Stimulated activated CD4-positive, alpha-beta T cell treated with anti-CD3 and anti-CD28 coated beads, Interleukin-1b, Interleukin-23, amount 100 ng/mL, for 1 hour (primary cell): ENCODE results near the gene STX16.

Source experiments
- DNase-seq, 2 donors: peaks; one replicate each; pipeline ENCODE4 v3.0.0-alpha.2; 2020; ENCODE audit warnings: low read depth in 2 of 2

The STX16 gene

DNA sequence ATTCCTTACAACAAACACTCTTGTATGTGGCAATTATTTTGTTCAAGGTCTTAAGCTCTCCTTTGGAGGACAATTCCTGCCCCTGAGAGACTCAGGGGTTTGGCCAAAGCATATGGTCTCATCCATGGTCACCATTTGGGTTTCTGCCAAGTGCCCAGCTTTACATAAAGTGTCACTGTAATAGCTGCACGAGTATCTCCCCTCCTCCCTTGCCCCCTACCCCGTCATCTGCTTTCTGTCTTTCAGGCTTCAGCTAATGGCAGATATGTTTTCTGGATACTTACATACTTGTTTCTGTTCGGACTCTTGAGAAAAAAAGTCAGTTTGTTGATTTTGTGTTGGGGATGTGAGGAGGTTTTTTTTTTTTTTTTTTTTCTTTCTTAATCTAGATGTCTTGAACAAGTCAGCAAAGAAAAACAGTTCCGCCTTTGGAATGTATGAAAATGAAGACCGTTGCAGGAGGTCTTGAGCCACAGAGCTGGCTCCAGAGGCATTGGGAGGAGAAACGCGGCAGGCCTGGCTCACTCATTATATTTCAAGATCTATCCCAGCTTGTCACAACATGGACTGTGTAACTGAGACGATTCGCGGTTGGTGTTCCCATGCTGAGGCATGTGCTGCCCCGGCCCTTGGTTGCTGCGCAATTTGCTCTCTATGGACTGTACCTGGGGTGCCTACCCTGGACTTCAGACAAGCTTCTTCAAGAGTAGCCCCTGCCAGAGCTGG lies 32.6 kb upstream of the STX16 start:
- DNase-seq, result no peak

DNA sequence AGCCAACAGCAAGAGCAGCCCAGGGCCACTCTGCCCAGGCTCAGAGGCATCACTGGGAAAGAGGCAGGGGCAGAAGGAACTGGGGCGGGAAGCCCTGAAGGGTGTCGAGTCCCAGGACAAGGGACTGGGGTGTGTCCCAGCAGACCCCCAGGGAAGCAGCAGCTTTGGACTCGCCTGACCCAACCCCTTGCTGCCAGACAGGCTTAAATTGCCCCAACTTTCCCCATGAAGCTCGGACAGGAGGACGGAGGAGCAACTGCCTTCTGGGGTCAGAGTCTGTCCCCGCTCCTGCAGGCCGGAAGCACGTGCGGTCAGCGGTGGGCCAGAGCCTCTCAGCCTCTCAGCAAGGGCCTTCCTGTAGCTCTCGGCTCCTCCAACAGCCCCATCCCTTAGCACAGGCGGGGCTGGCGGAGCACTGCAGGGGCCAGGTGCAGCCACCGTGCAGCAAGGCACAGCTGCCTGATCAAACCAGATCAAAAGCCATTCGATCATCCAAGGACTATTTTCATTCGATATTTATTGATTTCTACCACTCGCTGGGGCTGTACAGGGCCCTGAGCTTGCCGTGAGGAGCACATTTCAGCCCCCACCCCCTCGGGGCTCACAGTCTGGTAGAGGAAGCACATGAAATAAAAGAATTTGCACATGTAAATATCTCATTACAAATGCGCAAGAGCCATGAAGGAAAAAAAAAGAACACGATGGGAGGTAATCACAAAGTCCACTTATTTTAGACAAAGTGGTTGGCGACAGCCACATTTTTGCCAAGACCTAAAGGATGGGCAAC lies 31.8 kb upstream of the STX16 start:
- DNase-seq, result no peak

DNA sequence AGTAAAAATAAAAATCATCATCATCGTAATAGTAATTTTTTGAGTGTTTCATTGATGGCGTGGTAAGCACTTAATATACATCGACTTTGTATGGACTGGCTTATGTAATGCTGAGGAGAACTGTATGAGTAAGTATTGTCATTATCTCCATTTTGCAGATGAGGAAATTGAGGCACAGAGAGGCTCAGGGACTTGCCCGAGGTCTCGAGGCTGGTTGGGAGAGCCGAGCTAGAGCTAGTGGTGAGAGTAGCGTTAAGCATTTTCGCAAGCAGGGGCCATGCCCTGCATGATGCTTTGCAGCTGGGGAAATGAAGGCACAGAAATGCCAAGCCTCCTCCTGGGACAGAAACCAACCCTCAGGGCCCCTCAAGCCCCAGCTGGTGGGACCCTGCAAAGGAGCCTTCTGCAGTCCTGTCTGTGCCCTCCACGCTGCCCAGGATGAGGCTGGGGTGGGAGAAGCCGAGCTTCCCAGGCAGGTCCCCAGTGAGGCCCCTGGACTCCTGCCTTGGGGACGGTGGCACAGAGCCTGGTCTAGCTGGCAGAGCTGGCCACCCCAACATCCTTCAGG lies 31.1 kb upstream of the STX16 start:
- no peak for DNase-seq

DNA sequence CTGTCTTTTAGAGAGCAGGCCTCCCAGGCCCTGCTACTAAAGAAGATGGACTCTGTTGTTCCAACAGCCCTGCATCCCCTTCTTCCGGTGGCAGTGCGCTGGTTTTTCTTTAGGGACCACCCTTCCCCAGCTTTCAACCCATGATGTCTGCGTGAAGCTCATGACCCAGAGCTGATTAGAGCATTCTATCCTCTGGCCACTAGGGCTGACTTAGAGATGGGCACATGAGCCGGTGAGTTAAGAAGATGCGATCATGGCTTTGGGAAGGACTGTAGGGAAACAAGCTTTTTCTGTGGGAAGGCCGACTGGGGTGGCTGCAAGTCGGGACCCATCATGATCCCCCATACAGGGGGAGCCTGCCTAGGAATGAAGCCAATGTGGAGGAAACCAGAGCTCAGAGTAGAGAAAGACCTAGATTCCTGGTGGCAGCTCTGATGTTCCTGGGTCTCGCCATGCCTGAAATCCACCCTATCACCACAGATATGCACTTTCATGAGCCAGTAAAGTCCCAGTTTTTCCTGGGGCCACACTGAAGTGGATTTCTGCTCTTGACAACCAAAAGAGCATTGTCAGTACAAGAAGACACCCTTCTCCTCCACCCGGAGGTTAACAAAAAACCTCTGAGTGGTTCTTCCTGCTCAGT lies 29.1 kb upstream of the STX16 start:
- no peak for DNase-seq

DNA sequence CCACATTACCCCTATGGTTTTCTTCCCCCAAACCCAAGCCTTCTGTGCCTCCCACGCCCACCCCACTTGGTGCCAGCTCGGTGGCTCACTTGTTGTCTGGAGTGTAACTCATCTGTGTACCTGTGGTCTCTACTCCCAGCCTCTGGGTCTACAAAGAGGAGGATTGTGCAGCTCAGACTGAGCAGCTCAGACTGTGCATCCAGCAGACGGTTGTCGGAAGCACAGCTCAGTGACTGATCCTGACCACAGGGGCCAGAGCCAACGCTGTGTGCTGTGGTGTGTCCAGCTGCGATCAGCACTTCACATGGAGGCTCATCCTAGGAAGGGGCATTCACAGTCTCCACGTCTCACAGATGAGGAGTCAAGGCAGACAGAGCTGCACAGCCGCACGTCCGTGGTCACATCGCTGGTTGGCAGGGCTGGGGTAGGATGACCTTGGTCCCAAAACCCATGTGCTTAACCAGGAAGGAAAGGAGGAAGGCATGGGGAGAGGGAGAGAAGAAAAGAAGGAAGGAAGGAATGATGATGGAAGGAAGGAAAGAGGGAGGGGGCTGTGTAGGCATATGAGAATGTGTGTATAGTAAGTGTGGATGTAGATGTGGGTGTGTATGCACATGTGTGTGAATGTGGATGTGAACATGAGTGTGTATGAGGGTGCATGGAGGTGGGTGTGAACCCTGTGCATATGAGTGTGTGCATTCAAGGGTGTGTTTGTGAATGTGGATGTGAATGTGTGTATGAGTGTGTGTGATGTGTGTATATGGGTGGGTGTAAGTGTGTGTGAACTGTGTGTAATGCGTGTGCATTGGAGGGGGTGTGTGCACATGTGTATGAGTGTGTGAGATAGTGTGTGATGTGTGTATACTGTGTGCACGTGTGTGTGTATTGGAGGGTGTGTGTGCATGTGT lies 28.2 kb upstream of the STX16 start:
- DNase-seq, result no peak

DNA sequence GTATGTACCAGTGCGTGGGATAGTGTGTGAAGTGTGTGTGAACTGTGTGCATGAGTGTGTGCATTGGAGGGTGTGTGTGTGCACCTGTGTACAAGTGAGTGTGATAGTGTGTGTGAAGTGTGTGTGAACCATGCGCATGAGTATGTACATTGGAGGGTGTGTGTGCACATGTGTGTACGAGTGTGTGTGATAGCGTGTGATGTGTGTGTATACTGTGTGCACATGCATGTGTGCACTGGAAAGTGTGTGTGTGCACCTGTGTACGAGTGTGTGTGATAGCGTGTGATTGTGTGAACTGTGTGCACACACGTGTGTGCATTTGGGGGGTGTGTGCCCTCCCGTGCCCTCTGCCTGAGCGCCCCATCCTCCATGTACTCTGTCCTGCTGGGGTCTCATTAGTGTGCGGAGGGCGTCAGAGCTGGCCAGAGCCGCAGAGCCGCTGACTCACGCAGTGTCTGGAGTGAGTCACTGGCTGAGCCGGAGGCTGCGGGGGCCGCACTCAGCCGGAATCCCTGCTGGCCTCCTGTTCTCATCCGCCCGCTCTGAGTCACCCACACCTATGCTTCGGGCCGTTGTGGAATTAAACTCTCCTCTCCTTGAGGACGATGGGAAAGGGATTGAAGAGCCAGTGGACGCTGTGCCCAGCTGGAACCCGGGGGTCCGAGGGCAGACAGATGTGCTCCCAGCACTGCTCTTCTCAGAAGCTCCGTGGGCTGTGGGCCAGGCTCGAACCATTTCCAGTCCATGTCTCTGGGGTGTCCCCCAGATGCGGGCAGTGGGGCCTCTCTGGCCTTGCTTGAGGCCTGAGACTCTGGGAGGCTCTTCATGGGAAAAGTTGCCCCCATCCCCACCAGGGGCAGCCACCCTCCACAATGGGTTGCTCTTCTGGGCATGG lies 27.3 kb upstream of the STX16 start:
- no peak for DNase-seq

DNA sequence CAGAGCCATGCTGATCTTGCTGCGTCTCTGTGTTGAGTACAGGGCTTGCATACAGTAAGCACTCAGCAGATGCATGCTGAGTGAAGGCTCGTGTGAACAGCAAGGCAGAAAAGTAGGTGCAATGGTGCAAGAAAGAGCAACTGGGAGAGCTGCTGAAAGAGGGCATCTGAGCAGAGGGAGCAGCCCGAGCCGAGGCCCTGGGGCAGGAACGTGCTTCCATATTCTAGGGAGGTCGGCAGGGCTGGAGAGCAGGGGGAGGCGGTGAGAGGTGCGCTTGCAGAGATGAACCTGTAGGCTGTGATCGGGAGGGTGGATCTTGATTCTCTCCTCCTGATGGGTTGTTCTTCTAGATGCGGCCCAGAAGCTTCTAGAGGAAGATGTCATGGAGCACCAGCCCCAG lies 26.4 kb upstream of the STX16 start:
- no peak for DNase-seq

DNA sequence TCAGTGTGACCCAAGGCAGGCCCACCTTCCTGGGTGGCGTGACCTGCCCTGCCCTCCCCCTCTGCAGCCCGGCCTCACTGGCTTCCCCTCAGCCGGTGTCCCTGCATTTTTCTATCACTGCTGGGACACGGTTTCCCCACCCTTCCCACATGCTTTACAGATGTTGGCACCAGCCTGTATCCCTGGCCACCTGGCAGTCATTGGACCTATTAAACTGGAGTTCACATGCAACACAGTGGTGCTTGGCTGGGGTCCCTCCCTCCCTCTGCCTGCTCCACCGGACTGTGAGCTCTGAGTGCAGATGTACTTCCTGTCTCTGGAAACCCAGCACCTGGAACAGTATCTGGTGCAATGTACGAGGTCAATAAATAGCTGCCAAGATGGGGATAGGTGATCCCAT lies 25.5 kb upstream of the STX16 start:
- DNase-seq, result no peak

DNA sequence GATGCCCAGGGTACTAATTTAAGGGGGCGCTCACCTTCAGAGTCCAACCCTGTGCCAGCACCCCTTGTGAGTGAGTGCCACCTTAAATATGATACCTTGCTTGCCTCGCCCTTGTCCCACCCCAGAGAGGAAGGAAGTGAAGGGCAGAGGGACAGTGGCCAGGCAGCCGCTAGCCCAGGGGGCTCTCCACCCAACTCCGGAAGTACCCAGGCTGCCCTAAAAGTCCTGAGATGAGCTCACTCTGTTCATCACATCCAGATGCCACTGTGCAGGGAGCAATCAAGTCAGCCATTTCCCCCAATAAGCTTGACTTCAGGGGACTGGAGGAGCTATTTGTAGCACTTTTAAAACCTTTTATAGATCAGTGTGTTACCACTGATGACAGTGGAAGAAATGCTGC lies 25.0 kb upstream of the STX16 start:
- no peak for DNase-seq

DNA sequence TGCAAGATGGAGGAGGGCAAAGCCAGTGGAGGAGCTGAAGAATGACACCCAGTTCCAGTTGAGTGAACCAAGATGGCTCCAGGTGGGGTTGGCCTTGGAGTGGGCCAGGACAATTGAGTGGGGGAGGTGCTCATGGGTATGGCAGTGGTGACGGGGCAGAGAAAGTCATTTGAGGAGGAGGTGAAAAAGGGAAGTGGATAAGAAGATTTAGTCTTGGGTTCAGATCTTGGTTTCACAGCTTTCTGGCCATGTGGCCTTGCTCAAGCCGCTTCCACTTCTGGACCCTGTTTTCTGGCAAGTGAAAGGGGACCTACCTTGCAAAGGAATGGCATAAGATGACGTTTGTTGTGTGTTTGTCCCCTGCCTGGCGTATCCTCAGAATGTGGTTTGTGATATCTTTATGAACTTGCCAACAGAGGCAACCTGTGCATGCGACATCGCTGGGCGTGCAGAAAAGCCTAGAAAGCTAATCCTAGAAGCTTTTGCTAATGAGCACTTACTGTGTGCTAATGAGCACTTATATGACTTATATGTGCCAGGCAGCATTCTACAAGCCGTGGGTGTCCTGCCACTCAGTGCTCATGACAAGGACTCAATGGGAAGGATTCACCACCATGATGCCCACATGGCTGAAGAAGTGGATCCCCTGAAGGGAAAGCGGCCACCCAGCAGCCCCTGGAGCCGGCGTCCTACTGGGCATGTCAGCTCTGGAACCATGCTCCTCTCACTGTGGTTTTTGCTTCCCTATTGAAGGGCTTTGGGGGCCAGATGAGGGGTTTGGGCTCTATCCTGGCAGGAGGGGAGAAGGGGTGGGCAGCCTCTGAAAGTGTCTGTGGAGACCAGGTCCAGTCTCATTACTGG lies 23.6 kb upstream of the STX16 start:
- no peak for DNase-seq

DNA sequence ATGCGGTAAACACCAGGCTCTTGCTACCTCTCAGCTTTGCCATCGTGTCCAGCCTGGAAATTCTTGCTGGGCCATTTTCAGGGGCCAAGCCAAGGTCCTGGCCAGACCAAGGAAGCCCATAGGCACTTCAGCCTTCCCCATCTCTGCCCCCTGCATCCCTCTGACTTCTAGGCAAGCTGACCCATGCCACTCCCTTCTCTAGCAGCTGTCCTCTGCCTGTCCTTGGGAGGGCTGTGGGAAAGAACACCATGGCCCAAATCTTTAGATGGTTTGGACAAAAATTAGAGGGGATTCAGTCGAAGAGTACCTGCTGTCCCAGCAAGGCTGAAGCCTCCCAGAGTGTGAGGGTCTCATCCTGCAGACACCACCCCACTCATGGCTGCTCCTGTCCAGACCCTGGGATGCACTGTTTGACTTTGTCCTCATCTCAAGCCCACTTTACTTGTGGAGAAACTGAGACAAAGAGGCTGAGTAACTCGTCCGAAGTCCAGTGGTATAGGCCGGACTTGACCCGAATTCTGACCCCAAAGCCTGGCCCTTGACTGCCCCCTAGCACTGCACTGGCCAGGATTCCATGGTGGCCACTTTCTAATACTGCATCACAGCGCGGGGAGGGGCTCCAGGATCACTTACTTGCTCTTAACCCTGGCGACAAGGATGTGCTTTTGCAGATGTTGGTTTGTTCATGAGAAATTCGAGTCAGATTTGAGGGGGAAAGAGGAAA lies 22.4 kb upstream of the STX16 start:
- no peak for DNase-seq

DNA sequence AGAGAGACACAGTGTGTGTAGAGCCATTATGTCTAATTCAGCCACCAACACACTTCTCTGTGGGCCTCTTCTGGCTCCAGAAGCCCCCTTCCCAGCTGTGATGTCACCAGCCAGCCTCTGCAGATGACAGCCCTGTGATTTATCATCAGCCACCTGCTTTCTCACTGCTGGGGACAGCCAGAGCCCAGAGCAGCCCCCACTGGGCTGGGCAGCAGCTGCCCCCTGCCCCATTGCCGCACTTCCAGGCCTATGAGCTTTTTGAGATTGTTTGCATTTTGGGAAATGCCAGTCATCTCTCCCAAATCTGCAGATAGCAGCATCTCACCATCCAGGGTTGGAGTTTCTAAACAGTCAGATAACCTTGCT lies 21.9 kb upstream of the STX16 start:
- no peak for DNase-seq

DNA sequence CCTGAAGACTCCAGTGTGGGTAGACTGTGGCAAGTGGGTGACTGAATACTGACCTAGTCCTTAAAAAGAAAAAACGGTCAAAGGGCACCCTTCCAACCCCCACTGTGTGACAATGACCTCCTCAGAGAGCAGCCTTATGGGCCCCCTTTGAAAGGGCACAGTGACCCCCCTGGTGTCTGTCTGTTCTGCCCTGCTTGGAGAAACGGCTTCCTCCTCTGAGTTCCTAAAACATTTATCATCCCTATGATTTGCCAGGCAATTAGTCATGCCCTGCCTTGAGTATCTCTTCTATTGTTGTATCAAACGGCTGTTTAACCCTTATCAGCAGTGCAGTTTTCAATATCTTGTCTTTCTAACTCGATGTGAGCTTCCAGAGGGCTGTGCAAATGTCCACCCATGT lies 21.0 kb upstream of the STX16 start:
- no peak for DNase-seq

DNA sequence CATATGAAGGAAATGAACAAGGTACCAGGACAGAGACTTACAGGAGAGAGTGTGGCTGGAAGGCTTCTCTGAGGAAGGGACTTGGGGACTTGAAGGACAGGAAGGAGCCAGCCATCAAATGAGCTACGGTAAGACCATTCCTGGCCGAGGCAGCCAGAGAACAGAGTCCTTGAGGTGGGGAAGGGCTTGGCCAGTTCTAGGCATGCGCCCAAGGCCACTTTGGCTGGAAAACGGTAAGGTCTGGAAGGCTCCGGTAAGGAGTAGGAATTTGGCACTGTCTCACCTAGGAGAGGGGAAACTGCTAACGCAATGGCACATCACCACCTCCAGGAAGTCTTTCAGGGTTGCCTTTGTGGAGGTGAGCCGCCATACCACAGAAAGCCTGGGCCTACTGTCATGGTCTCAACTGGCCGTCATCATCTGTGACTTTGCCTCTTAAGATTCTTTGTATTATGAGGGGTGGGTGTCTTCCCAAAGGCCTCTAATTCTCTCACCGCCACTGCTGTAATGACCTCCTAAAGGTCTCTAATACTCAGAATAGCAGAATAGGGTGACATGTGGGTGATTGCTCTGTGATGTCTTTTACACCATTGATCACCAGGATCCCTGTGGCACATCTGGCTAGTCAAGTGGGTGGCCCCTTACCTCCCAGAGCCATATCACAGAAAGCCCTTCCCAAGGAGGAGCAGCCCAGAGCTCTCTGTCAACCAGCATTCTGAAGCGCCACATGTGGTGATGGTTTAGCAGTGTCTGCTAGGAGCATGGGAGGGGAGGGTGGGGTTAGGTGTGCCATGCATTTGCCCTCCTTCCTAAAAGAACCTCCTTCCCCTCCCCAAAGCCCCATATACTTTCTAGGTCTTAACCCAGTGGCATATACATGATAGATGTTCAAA lies 17.7 kb upstream of the STX16 start:
- no peak for DNase-seq

DNA sequence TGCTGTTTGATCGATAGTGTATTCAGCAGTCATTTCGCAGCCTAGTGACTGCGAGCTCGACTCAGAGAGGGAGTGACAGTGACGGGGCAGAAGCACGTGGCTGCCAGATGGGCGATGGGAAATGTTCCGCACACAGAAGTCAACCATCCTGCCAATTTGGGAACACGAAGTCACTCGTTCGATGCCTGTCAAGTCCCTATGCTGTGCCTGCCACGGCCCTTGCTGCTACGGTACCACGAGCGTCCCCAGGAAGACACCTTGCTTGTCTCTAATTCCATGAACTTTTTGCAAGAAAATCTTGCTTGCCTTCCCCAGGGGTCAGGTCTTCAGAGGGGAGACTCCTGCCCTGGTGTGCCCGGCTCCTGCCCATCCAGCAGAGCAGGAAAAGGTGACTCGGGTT lies 17.0 kb upstream of the STX16 start:
- DNase-seq, result no peak

DNA sequence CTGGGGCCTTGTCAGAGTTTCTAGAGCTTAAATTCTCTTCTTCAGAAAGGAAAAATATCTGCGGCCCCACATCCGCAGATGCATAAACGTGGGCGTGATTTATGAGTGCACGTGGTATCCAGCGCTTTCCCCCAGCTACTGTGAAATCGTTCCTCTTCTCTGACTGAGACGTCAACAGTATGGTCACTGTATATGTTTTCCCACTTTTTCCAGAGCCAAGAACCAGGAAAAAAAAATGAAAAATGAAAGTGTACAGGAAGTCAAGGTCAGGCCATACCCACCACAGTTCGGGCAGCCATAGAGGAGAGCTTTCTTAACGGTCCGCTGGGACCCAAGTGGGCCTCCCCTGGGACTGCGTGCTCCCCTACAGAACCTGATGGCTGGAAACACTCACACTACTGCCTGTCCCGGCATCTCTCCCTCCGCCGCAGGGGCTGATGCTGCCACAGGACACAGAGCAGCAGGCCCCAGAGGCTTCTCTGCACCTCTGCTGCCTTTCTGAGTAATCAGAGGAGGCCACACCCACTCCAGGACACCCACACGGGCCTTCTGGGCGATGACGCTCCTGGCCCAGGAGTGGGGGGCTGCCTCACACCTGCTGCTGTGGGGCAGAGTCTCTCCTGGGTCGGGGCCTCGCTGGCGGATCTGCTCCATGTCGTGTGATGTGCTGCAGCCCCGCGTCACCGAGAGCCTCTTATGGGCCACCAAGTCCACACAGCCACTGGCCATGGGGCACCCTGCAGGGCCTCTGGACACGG lies 16.4 kb upstream of the STX16 start:
- DNase-seq, result no peak

DNA sequence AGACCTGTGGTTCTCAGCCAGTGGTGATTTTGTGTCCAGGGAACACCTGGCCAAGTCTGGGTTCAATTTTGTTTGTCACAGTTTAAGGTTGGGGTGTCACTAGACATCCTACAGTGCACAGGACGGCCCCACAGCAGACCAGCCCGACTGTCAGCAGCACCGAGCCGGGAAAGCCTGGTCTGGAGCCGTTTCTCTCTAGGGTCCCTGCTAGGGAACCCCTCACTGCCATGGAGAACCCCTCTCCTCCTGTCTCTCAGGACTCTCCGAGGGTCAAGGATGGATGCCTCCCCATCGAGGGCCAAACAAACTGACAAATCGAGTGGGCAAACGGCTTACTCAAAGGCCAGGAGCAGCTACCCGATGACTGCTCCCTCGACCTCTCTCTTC lies 15.8 kb upstream of the STX16 start:
- DNase-seq, result no peak
